Osteoblast (primary cell): ENCODE results near the gene HSPA1B. TPM values are rescaled to one million over a fixed set of nuclear protein-coding genes. Genes with fewer than 3 reads are reported as not detected.
A peak's percentile ranks its signal among the peaks of the same experiment; 100 is the strongest.

Source experiments
- DNase-seq: peaks from one replicate; pipeline ENCODE4 v3.0.0; 2011; ENCODE audit warnings: low spot score, mixed read lengths; ENCODE audit not compliant: insufficient read length; ENCODE audit errors: missing footprints
- H2AFZ ChIP-seq: 2 replicates; pipeline ENCODE4 v1.6.0; 2011; ENCODE audit warnings: mild to moderate bottlenecking, low read length
- H3K27ac ChIP-seq: 2 replicates; pipeline ENCODE4 v1.5.1; 2011; ENCODE audit warnings: mild to moderate bottlenecking, low read depth, low read length, moderate library complexity
- H3K27me3 ChIP-seq: 2 replicates; pipeline ENCODE4 v1.6.0; 2012; ENCODE audit warnings: mild to moderate bottlenecking, control low read depth, inconsistent platforms, low read length, moderate library complexity; ENCODE audit not compliant: insufficient read depth
- H3K36me3 ChIP-seq: 2 replicates; pipeline ENCODE4 v1.5.1; 2011; ENCODE audit warnings: mild to moderate bottlenecking, low read length, control low read depth, moderate library complexity; ENCODE audit not compliant: insufficient read depth
- H3K4me1 ChIP-seq: 2 replicates; pipeline ENCODE4 v1.5.1; 2011; ENCODE audit warnings: mild to moderate bottlenecking, low read length, control low read depth, moderate library complexity; ENCODE audit not compliant: insufficient read depth
- H3K4me2 ChIP-seq: 2 replicates; pipeline ENCODE4 v1.6.0; 2011; ENCODE audit warnings: mild to moderate bottlenecking, low read length; ENCODE audit not compliant: insufficient read depth
- H3K4me3 ChIP-seq: fragments of 200-600 bp; sonication (generic); 3 replicates; pipeline ENCODE4 v1.5.1; 2012; ENCODE audit warnings: mild to moderate bottlenecking, low read length, inconsistent platforms; ENCODE audit not compliant: insufficient read depth
- H3K79me2 ChIP-seq: 2 replicates; pipeline ENCODE4 v1.6.0; 2012; ENCODE audit warnings: mild to moderate bottlenecking, low read length, control low read depth, inconsistent platforms; ENCODE audit not compliant: insufficient read depth
- H3K9me3 ChIP-seq: 2 replicates; pipeline ENCODE4 v1.5.1; 2011; ENCODE audit warnings: low read depth, low read length, control low read depth
- H4K20me1 ChIP-seq: 2 replicates; pipeline ENCODE4 v1.6.0; 2012; ENCODE audit warnings: mild to moderate bottlenecking, low read length, control low read depth; ENCODE audit not compliant: insufficient read depth
- CTCF ChIP-seq: IDR thresholded peaks from 2 replicates; pipeline ENCODE4 v1.5.1; 2011; ENCODE audit warnings: mild to moderate bottlenecking, low read depth, low read length, moderate library complexity; ENCODE audit errors: extremely low read depth
- total RNA-seq: library from RNA; depleted of rRNA; stranded (reverse); fragments of >200 nt; gene quantifications from 2 replicates; pipeline ENCODE4 v1.2.3, GENCODE V29; 2012

HSPA1B gene
- total RNA-seq, 1 donor: 59.7 TPM

GRCh38 chr6:31874836-31875572 is 47.5 kb downstream of the HSPA1B start:
- TF ChIP-seq CTCF: no peak
- H4K20me1 ChIP-seq: no peaks in the 10 kb centered on the region
- peaks cover 5% of the 10 kb centered on the region for H3K36me3 ChIP-seq
- no peaks in the 10 kb centered on the region for H3K9me3 ChIP-seq
- H2AFZ ChIP-seq: no peak overlapping the region
- peak; percentile 11 for DNase-seq
- no peaks in the 10 kb centered on the region for H3K79me2 ChIP-seq
- no peak overlapping the region for H3K4me2 ChIP-seq
- H3K27ac ChIP-seq: no peak overlapping the region
- H3K4me3 ChIP-seq: no peak overlapping the region
- H3K27me3 ChIP-seq: no peaks in the 10 kb centered on the region
- peaks cover 4% of the 10 kb centered on the region for H3K4me1 ChIP-seq

- H3K27ac ChIP-seq: no peak overlapping the region
- no peaks in the 10 kb centered on the region for H3K27me3 ChIP-seq
- peaks cover 13% of the 10 kb centered on the region for H3K36me3 ChIP-seq
- no peak overlapping the region for H2AFZ ChIP-seq
- no peak overlapping the region for H3K4me2 ChIP-seq
- no peaks in the 10 kb centered on the region for H4K20me1 ChIP-seq
- no peak for TF ChIP-seq CTCF
- H3K4me1 ChIP-seq: peaks cover 4% of the 10 kb centered on the region
- H3K79me2 ChIP-seq: no peaks in the 10 kb centered on the region
- DNase-seq: peak; percentile 37
- no peaks in the 10 kb centered on the region for H3K9me3 ChIP-seq
- no peak overlapping the region for H3K4me3 ChIP-seq
Observed at GRCh38 chr6:31875877-31876276, 48.3 kb downstream of the HSPA1B start.

- H3K27me3 ChIP-seq: no peaks in the 10 kb centered on the region
Observed at GRCh38 chr6:31876357-31876756, 48.8 kb downstream of the HSPA1B start.

More at GRCh38 chr6:31876357-31876756, 48.8 kb downstream of the HSPA1B start:
- no peak for DNase-seq
- Histone ChIP-seq H3K9me3 (no peaks in the 10 kb centered on the region), H3K4me3 (no peak overlapping the region), H4K20me1 (no peaks in the 10 kb centered on the region), H3K4me2 (no peak overlapping the region), H2AFZ (no peak overlapping the region), H3K79me2 (no peaks in the 10 kb centered on the region), H3K36me3 (peaks cover 18% of the 10 kb centered on the region), H3K4me1 (peaks cover under 1% of the 10 kb centered on the region), H3K27ac (no peak overlapping the region)
- TF ChIP-seq CTCF: no peak
